HCT116 (cell line): ENCODE measurements around the gene PKNOX2. TPM values are rescaled to one million over a fixed set of nuclear protein-coding genes. Genes with fewer than 3 reads are reported as not detected.

Experiments used
- ATAC-seq: fragments of 200-7000 bp; cut with Tn5 transposase; 2 replicates; pipeline ENCODE4 v1.9.1; 2020; ENCODE audit warnings: mild to moderate bottlenecking, moderate library complexity
- BruUV-seq: library from RNA; stranded (reverse); fragments of 400-500 nt; replicated peaks from 2 replicates; lab custom pipeline; 2021; lab: Mats Ljungman, UMichigan
- CTCF ChIA-PET: fragments of 300-600 bp; sonication (Branson Sonifier 250); formaldehyde crosslinking; loops from one replicate; lab custom pipeline; 2021; ENCODE audit warnings: antibody characterized with exemption; lab: Charles Lee
- POLR2A ChIA-PET: fragments of 300-600, 350-600 bp; sonication (Branson Sonifier 250); formaldehyde crosslinking; loops from one replicate; lab custom pipeline; 2021; ENCODE audit warnings: antibody characterized with exemption; lab: Charles Lee
- RAD21 ChIA-PET, 2 experiments: fragments of 300-600 bp; sonication (Branson Sonifier 250); formaldehyde crosslinking; loops; one replicate each; lab custom pipeline; 2023; ENCODE audit warnings: low total read pairs in 2 of 2; ENCODE audit not compliant: uncharacterized antibody in 2 of 2, unreplicated experiment in 2 of 2, low non-redundant PET in 1 of 2; lab: Charles Lee
- DNase-seq: peaks from one replicate; pipeline ENCODE4 v3.0.0-alpha.2; 2010; ENCODE audit warnings: low read depth, low spot score
- H2AFZ ChIP-seq: fragments of 200-600 bp; shearing (Covaris generic), sonication (generic); 2 replicates; pipeline ENCODE4 v1.6.1; 2017; ENCODE audit warnings: low read depth, mixed run types, mixed read lengths, antibody characterized with exemption, low read length; ENCODE audit not compliant: poor library complexity, severe bottlenecking
- H3K27ac ChIP-seq: 2 replicates; pipeline ENCODE4 v1.5.1; 2012; ENCODE audit warnings: low read depth, low read length
- H3K27me3 ChIP-seq: fragments of 200-600 bp; sonication (generic); 2 replicates; pipeline ENCODE4 v1.6.1; 2016; ENCODE audit warnings: mixed run types, low read length, mixed read lengths; ENCODE audit not compliant: insufficient read depth
- H3K36me3 ChIP-seq, 2 experiments: fragments of 200-500 bp in 1 of 2; fragments of 200-600 bp in 1 of 2; sonication (Bioruptor generic) in 1 of 2; sonication (generic) in 1 of 2; 2 replicates each; pipeline versions ENCODE4 v1.5.1 to v1.6.1; 2014 to 2016; ENCODE audit warnings: low read length in 2 of 2, inconsistent platforms in 1 of 2, mixed read lengths in 1 of 2, mixed run types in 1 of 2; ENCODE audit not compliant: insufficient read depth in 2 of 2, control insufficient read depth in 1 of 2
- H3K4me1 ChIP-seq, 2 experiments: fragments of 200-600 bp in 1 of 2; sonication (generic) in 1 of 2; 2 replicates each; pipeline versions ENCODE4 v1.5.1 to v1.6.1; 2012 to 2017; ENCODE audit warnings: low read length in 2 of 2, inconsistent platforms in 1 of 2, mild to moderate bottlenecking in 1 of 2, mixed read lengths in 1 of 2, mixed run types in 1 of 2, moderate library complexity in 1 of 2; ENCODE audit not compliant: insufficient read depth in 2 of 2, control insufficient read depth in 1 of 2
- H3K4me2 ChIP-seq: fragments of 200-600 bp; sonication (generic); 2 replicates; pipeline ENCODE4 v1.6.1; 2017; ENCODE audit warnings: mixed run types, low read length, mixed read lengths
- H3K4me3 ChIP-seq, 2 experiments: fragments of 200-600 bp in 1 of 2; sonication (generic) in 1 of 2; replicated peaks in 1 of 2; 2 replicates each; pipeline ENCODE4 v1.5.1; 2011 to 2016; ENCODE audit warnings: low read length in 2 of 2, control low read depth in 1 of 2, low read depth in 1 of 2, mild to moderate bottlenecking in 1 of 2, mixed read lengths in 1 of 2, mixed run types in 1 of 2
- H3K79me2 ChIP-seq: fragments of 200-600 bp; sonication (generic); 2 replicates; pipeline ENCODE4 v1.6.1; 2017; ENCODE audit warnings: mild to moderate bottlenecking, mixed run types, low read length, moderate library complexity, mixed read lengths; ENCODE audit not compliant: insufficient read depth
- H3K9ac ChIP-seq: fragments of 200-600 bp; sonication (generic); 2 replicates; pipeline ENCODE4 v1.6.1; 2016; ENCODE audit warnings: low read length, mixed read lengths
- H3K9me2 ChIP-seq: fragments of 200-600 bp; sonication (generic), shearing (Covaris generic); 2 replicates; pipeline ENCODE4 v1.6.1; 2017; ENCODE audit warnings: mixed run types, mild to moderate bottlenecking, moderate library complexity; ENCODE audit not compliant: insufficient read depth
- H3K9me3 ChIP-seq, 2 experiments: fragments of 200-500 bp in 1 of 2; fragments of 200-600 bp in 1 of 2; sonication (Bioruptor generic) in 1 of 2; sonication (generic) in 1 of 2; 2 replicates each; pipeline ENCODE4 v1.6.1; 2014 to 2017; ENCODE audit warnings: low read length in 2 of 2, mixed read lengths in 2 of 2, inconsistent platforms in 1 of 2, low read depth in 1 of 2, mild to moderate bottlenecking in 1 of 2, mixed run types in 1 of 2, moderate library complexity in 1 of 2; ENCODE audit not compliant: control insufficient read depth in 1 of 2, insufficient read depth in 1 of 2
- H4K20me1 ChIP-seq: fragments of 200-600 bp; sonication (generic), shearing (Covaris generic); 2 replicates; pipeline ENCODE4 v1.6.1; 2017; ENCODE audit warnings: mixed run types, mild to moderate bottlenecking, moderate library complexity; ENCODE audit not compliant: insufficient read depth
- CBX3 ChIP-seq: IDR thresholded peaks from 2 replicates; pipeline ENCODE4 v1.6.1; 2012; ENCODE audit warnings: low read depth
- EGR1 ChIP-seq: IDR thresholded peaks from 2 replicates; pipeline ENCODE4 v1.6.1; 2012; ENCODE audit warnings: low read depth
- EZH2 ChIP-seq: fragments of 200-600 bp; sonication (generic); IDR thresholded peaks from 2 replicates; pipeline ENCODE4 v1.6.1; 2017; ENCODE audit warnings: antibody characterized with exemption, mixed run types
- EZH2phosphoT487 ChIP-seq: fragments of 200-600 bp; IDR thresholded peaks from 2 replicates; pipeline ENCODE4 v1.6.1; 2018; ENCODE audit warnings: antibody characterized with exemption, borderline replicate concordance
- JUND ChIP-seq: IDR thresholded peaks from 2 replicates; pipeline ENCODE4 v1.6.1; 2012
- RAD21 ChIP-seq: IDR thresholded peaks from 2 replicates; pipeline ENCODE4 v1.6.1; 2012; ENCODE audit warnings: low read depth, mild to moderate bottlenecking
- SIN3A ChIP-seq: IDR thresholded peaks from 2 replicates; pipeline ENCODE4 v1.6.1; 2012; ENCODE audit warnings: low read depth
- SRF ChIP-seq: IDR thresholded peaks from 2 replicates; pipeline ENCODE4 v1.6.1; 2012; ENCODE audit warnings: low read depth
- TCF7L2 ChIP-seq: IDR thresholded peaks from 2 replicates; pipeline ENCODE4 v1.7.0; 2011; ENCODE audit warnings: borderline replicate concordance, inconsistent platforms; ENCODE audit not compliant: insufficient read depth, insufficient read length; ENCODE audit errors: extremely low read depth
- ZNF274 ChIP-seq: fragments of 200-500 bp; sonication (Bioruptor generic); IDR thresholded peaks from 2 replicates; pipeline ENCODE4 v1.6.1; 2014; ENCODE audit warnings: mild to moderate bottlenecking, low read depth, low read length, inconsistent platforms
- intact Hi-C: fragments of 100-400 bp; cut with micrococcal nuclease; formaldehyde crosslinking; loops from 2 replicates; pipeline ENCODE4 v1.10.0; 2022
- total RNA-seq: library from RNA; stranded (reverse); gene quantifications from one replicate; pipeline ENCODE4 v1.2.1, GENCODE V29; 2021; ENCODE audit not compliant: unreplicated experiment
- TF ChIP-seq, protein P1 (sequence below), 3 experiments: fragments of 200-600 bp in 1 of 3; sonication (generic) in 1 of 3; IDR thresholded peaks in 2 of 3; conservative IDR thresholded peaks in 1 of 3; 2 replicates each; pipeline ENCODE4 v1.5.1; 2012 to 2017; ENCODE audit warnings: low read depth in 2 of 3, low read length in 2 of 3, antibody characterized with exemption in 1 of 3, borderline replicate concordance in 1 of 3, control low read depth in 1 of 3, mild to moderate bottlenecking in 1 of 3, mixed read lengths in 1 of 3, mixed run types in 1 of 3, moderate library complexity in 1 of 3; ENCODE audit not compliant: insufficient read depth in 1 of 3
- TF ChIP-seq, protein P2 (sequence below): IDR thresholded peaks from 2 replicates; pipeline ENCODE4 v1.6.1; 2011; ENCODE audit warnings: mild to moderate bottlenecking, low read length, moderate library complexity; ENCODE audit not compliant: insufficient replicate concordance; ENCODE audit errors: extremely low read depth

The PKNOX2 gene
- total RNA-seq, 1 experiment from 2014 or later: 0.20 TPM

GRCh38 chr11:125165843-125166763 lies 1.6 kb downstream of the PKNOX2 start:
- no peak overlapping the region for H2AFZ ChIP-seq
- intact Hi-C loops: no loop called here
- no peak for ATAC-seq
- ChIA-PET RAD21 (no interaction called here), POLR2A (no interaction called here), CTCF (no interaction called here)
- H3K4me2 ChIP-seq: no peak overlapping the region
- no peaks in the 10 kb centered on the region for H3K9me3 ChIP-seq
- no peaks in the 10 kb centered on the region for H3K4me1 ChIP-seq
- no peak overlapping the region for H3K27ac ChIP-seq
- no peak for DNase-seq
- H3K36me3 ChIP-seq: no peaks in the 10 kb centered on the region
- H4K20me1 ChIP-seq: no peaks in the 10 kb centered on the region
- H3K79me2 ChIP-seq: no peaks in the 10 kb centered on the region
- TF ChIP-seq, protein P1, sequence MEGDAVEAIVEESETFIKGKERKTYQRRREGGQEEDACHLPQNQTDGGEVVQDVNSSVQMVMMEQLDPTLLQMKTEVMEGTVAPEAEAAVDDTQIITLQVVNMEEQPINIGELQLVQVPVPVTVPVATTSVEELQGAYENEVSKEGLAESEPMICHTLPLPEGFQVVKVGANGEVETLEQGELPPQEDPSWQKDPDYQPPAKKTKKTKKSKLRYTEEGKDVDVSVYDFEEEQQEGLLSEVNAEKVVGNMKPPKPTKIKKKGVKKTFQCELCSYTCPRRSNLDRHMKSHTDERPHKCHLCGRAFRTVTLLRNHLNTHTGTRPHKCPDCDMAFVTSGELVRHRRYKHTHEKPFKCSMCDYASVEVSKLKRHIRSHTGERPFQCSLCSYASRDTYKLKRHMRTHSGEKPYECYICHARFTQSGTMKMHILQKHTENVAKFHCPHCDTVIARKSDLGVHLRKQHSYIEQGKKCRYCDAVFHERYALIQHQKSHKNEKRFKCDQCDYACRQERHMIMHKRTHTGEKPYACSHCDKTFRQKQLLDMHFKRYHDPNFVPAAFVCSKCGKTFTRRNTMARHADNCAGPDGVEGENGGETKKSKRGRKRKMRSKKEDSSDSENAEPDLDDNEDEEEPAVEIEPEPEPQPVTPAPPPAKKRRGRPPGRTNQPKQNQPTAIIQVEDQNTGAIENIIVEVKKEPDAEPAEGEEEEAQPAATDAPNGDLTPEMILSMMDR (IDR thresholded peaks at IDR 0.05 in 2 of 3, conservative IDR thresholded peaks at IDR 0.05 in 1 of 3; ENCODE audit: borderline replicate concordance in 1 of 3, insufficient read depth in 1 of 3, low read depth in 2 of 3, low read length in 2 of 3): no peak
- TF ChIP-seq SRF (no peak), EZH2 (no peak), EZH2phosphoT487 (no peak), ZNF274 (no peak), SIN3A (no peak), CBX3 (no peak), RAD21 (no peak), TCF7L2 (no peak), EGR1 (no peak), JUND (no peak)
- TF ChIP-seq, protein P2, sequence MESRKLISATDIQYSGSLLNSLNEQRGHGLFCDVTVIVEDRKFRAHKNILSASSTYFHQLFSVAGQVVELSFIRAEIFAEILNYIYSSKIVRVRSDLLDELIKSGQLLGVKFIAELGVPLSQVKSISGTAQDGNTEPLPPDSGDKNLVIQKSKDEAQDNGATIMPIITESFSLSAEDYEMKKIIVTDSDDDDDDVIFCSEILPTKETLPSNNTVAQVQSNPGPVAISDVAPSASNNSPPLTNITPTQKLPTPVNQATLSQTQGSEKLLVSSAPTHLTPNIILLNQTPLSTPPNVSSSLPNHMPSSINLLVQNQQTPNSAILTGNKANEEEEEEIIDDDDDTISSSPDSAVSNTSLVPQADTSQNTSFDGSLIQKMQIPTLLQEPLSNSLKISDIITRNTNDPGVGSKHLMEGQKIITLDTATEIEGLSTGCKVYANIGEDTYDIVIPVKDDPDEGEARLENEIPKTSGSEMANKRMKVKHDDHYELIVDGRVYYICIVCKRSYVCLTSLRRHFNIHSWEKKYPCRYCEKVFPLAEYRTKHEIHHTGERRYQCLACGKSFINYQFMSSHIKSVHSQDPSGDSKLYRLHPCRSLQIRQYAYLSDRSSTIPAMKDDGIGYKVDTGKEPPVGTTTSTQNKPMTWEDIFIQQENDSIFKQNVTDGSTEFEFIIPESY: no peak
- TF ChIP-seq, all 23 proteins: peak for 0
- no peaks in the 10 kb centered on the region for H3K27me3 ChIP-seq
- H3K4me3 ChIP-seq: no peak overlapping the region
- no TSS peak for BruUV-seq
- no peak overlapping the region for H3K9ac ChIP-seq
- H3K9me2 ChIP-seq: no peaks in the 10 kb centered on the region
